SU-DHL-6 (cell line): ENCODE results near the gene EGFL8.
A peak's percentile ranks its signal among the peaks of the same experiment; 100 is the strongest.

ENCODE experiments used
- H2AFZ ChIP-seq: fragments of 200-600 bp; sonication (generic); 2 replicates; pipeline ENCODE4 v1.6.1; 2014; ENCODE audit warnings: low read depth, mild to moderate bottlenecking, moderate library complexity, mixed read lengths, antibody characterized with exemption, low read length; ENCODE audit not compliant: severe bottlenecking
- H3F3A ChIP-seq: fragments of 200-600 bp; shearing (Covaris generic); 2 replicates; pipeline ENCODE4 v1.6.0; 2016; ENCODE audit warnings: antibody characterized with exemption, mild to moderate bottlenecking; ENCODE audit not compliant: insufficient read depth
- H3K27ac ChIP-seq: fragments of 200-600 bp; sonication (generic); 2 replicates; pipeline ENCODE4 v1.5.1; 2016; ENCODE audit warnings: low read depth, mild to moderate bottlenecking, low read length, moderate library complexity, mixed read lengths
- H3K27me3 ChIP-seq: fragments of 200-600 bp; sonication (generic), shearing (Covaris generic); 2 replicates; pipeline ENCODE4 v1.6.0; 2014; ENCODE audit warnings: mild to moderate bottlenecking, low read length
- H3K36me3 ChIP-seq: fragments of 200-600 bp; sonication (generic); 2 replicates; pipeline ENCODE4 v1.6.1; 2014; ENCODE audit warnings: mild to moderate bottlenecking, low read length, mixed read lengths
- H3K4me2 ChIP-seq: fragments of 300-600, 200-600 bp; shearing (Covaris generic), sonication (generic); 2 replicates; pipeline ENCODE4 v1.6.0; 2014; ENCODE audit warnings: low read length, low read depth, mild to moderate bottlenecking; ENCODE audit not compliant: poor library complexity, severe bottlenecking
- H3K4me3 ChIP-seq: fragments of 200-600 bp; sonication (generic); 2 replicates; pipeline ENCODE4 v1.5.1; 2014; ENCODE audit warnings: antibody characterized with exemption, low read length, mild to moderate bottlenecking, mixed read lengths; ENCODE audit not compliant: insufficient read depth, poor library complexity, severe bottlenecking
- H3K79me2 ChIP-seq: fragments of 200-600 bp; sonication (generic); 2 replicates; pipeline ENCODE4 v1.6.1; 2014; ENCODE audit warnings: mild to moderate bottlenecking, low read length, moderate library complexity; ENCODE audit not compliant: insufficient read depth
- H3K9ac ChIP-seq: fragments of 200-600 bp; sonication (generic); 2 replicates; pipeline ENCODE4 v1.7.0; 2014; ENCODE audit warnings: mild to moderate bottlenecking, low read length
- H3K9me2 ChIP-seq: fragments of 200-600 bp; sonication (generic); replicated peaks from 2 replicates; pipeline ENCODE4 v1.6.1; 2014; ENCODE audit warnings: low read length; ENCODE audit not compliant: insufficient read depth
- H3K9me3 ChIP-seq: fragments of 200-600 bp; sonication (generic); 2 replicates; pipeline ENCODE4 v1.6.1; 2014; ENCODE audit warnings: low read length, mixed read lengths; ENCODE audit not compliant: insufficient read depth
- H4K20me1 ChIP-seq: fragments of 200-600 bp; sonication (generic); 2 replicates; pipeline ENCODE4 v1.6.1; 2014; ENCODE audit warnings: low read depth, mild to moderate bottlenecking, antibody characterized with exemption, low read length, moderate library complexity, mixed read lengths
- EZH2phosphoT487 ChIP-seq: fragments of 200-600 bp; sonication (generic), shearing (Covaris generic); conservative IDR thresholded peaks from 2 replicates; pipeline ENCODE4 v1.6.1; 2018; ENCODE audit warnings: mild to moderate bottlenecking, antibody characterized with exemption, low read length, moderate library complexity, mixed read lengths
- TF ChIP-seq, protein P1 (sequence below): fragments of 200-600 bp; sonication (generic); IDR thresholded peaks from one replicate; pipeline ENCODE4 v1.5.1; 2017; ENCODE audit warnings: antibody characterized with exemption, mild to moderate bottlenecking, low read length, moderate library complexity; ENCODE audit not compliant: insufficient read depth, poor library complexity, severe bottlenecking

EGFL8 gene

DNA sequence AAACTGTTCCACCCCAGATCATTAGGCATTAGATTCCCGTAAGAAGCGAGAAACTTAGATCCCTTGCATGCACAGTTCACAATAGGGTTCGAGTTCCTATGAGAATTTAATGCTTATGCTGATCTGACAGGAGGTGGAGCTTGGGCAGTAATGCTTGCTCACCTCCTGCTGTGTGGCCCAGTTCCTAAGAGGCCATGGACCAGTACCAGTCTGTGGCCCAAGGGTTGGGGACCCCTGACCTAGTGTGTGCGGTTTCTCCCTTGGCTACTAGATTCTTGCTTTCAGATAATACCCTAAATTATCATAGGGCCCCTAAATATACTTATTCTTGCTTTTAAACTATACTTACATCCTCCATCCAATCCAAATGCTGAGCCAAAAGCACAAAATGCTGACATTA is 30.0 kb downstream of the EGFL8 start:
- Histone ChIP-seq H3K9me3 (no peaks in the 10 kb centered on the region), H3K79me2 (peaks cover 19% of the 10 kb centered on the region), H3K27me3 (no peaks in the 10 kb centered on the region), H3K27ac (no peak overlapping the region), H3K9me2 (no peaks in the 10 kb centered on the region), H2AFZ (no peak overlapping the region), H3K9ac (peak overlapping the region; percentile 66), H3K36me3 (no peaks in the 10 kb centered on the region), H4K20me1 (no peaks in the 10 kb centered on the region), H3K4me3 (no peak overlapping the region), H3F3A (peaks cover 47% of the 10 kb centered on the region), H3K4me2 (peak overlapping the region; percentile 85)
- TF ChIP-seq EZH2phosphoT487, result no peak
- TF ChIP-seq, protein P1, sequence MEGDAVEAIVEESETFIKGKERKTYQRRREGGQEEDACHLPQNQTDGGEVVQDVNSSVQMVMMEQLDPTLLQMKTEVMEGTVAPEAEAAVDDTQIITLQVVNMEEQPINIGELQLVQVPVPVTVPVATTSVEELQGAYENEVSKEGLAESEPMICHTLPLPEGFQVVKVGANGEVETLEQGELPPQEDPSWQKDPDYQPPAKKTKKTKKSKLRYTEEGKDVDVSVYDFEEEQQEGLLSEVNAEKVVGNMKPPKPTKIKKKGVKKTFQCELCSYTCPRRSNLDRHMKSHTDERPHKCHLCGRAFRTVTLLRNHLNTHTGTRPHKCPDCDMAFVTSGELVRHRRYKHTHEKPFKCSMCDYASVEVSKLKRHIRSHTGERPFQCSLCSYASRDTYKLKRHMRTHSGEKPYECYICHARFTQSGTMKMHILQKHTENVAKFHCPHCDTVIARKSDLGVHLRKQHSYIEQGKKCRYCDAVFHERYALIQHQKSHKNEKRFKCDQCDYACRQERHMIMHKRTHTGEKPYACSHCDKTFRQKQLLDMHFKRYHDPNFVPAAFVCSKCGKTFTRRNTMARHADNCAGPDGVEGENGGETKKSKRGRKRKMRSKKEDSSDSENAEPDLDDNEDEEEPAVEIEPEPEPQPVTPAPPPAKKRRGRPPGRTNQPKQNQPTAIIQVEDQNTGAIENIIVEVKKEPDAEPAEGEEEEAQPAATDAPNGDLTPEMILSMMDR, result no peak

DNA sequence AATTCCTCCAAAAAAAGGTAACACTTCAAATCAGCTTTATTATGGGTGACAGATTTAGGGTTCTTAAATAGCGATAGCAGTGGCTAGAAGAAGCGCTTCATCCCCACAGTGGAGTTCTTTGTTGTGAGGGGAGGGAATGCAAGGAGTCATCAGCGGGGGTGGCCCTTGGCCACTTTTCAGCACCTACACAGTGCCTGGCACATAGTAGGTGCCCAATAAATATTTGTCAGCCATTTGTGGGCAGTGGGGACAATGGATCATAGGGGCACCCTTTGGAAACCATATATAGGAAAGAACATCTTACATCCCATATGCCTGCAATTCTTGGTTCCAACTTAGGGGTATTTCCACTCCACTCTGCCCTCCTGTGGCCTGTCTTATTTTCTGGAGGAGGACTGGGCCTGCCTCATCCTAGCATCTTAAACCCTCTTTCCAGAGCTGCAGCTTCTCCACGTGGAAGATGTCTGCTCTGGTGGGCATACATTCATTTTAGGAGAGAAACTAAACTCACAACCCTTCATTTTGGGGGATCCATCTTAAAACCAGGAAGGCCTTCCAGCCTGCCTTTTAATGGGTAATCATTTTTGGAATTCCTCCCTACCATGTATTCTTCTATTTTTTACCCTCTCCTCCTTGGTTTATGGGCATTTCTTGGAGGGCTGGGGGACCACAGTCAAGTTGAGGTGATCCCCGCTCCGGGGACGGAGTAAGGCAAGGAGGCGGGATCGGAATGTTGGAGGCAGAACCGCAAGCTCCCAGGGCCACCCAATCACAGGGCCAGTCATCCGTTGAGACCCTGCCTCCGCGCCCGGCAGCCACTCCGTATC is 30.6 kb downstream of the EGFL8 start:
- no peaks in the 10 kb centered on the region for H3K9me2 ChIP-seq
- H3K9me3 ChIP-seq, result no peaks in the 10 kb centered on the region
- no peaks in the 10 kb centered on the region for H3K36me3 ChIP-seq
- H3K4me3 ChIP-seq, result peak overlapping the region; percentile 59
- H3K27me3 ChIP-seq, result no peaks in the 10 kb centered on the region
- peaks cover 13% of the 10 kb centered on the region for H3K79me2 ChIP-seq
- peak overlapping the region; percentile 24 for H2AFZ ChIP-seq
- peak overlapping the region; percentile 58 for H3K27ac ChIP-seq
- H3K9ac ChIP-seq, result peak overlapping the region; percentile 66
- H4K20me1 ChIP-seq, result no peaks in the 10 kb centered on the region
- peak overlapping the region; percentile 85 for H3K4me2 ChIP-seq
- no peak for TF ChIP-seq EZH2phosphoT487
- TF ChIP-seq, protein P1, result peak; percentile 75
- peaks cover 47% of the 10 kb centered on the region for H3F3A ChIP-seq

- TF ChIP-seq EZH2phosphoT487, result no peak
- TF ChIP-seq, protein P1, result no peak
- no peak overlapping the region for H3K27ac ChIP-seq
- H3K27me3 ChIP-seq, result no peaks in the 10 kb centered on the region
- H4K20me1 ChIP-seq, result no peaks in the 10 kb centered on the region
- H3K9me3 ChIP-seq, result no peaks in the 10 kb centered on the region
- H3K4me2 ChIP-seq, result peak overlapping the region; percentile 85
- no peak overlapping the region for H3K4me3 ChIP-seq
- H3K9me2 ChIP-seq, result no peaks in the 10 kb centered on the region
- H2AFZ ChIP-seq, result no peak overlapping the region
- peaks cover 47% of the 10 kb centered on the region for H3F3A ChIP-seq
- H3K36me3 ChIP-seq, result no peaks in the 10 kb centered on the region
- H3K9ac ChIP-seq, result peak overlapping the region; percentile 71
- peaks cover 13% of the 10 kb centered on the region for H3K79me2 ChIP-seq
Observed at GRCh38 chr6:32195652-32195901, 31.2 kb downstream of the EGFL8 start.
